Neuronal stem cell (in vitro differentiated cells): ENCODE results near the gene PPP3R1.

Experiments used
- DNase-seq: peaks from one replicate; pipeline ENCODE4 v3.0.0-alpha.2; 2013; ENCODE audit warnings: low spot score
- H2AFZ ChIP-seq: one replicate; pipeline ENCODE4 v1.6.1; 2013; ENCODE audit warnings: mild to moderate bottlenecking, low read length, inconsistent platforms
- H2AK5ac ChIP-seq: 2 replicates; pipeline ENCODE4 v1.6.1; 2013; ENCODE audit warnings: low read depth, mild to moderate bottlenecking, inconsistent platforms, low read length, moderate library complexity, mixed read lengths
- H2BK120ac ChIP-seq: 2 replicates; pipeline ENCODE4 v1.6.1; 2013; ENCODE audit warnings: low read depth, mild to moderate bottlenecking, inconsistent platforms, low read length, moderate library complexity, mixed read lengths
- H2BK12ac ChIP-seq: one replicate; pipeline ENCODE4 v1.6.1; 2013; ENCODE audit warnings: low read length, inconsistent platforms
- H2BK15ac ChIP-seq: 2 replicates; pipeline ENCODE4 v1.6.1; 2013; ENCODE audit warnings: mild to moderate bottlenecking, low read length, inconsistent platforms, mixed read lengths
- H2BK5ac ChIP-seq: one replicate; pipeline ENCODE4 v1.6.1; 2013; ENCODE audit warnings: inconsistent platforms, mild to moderate bottlenecking, low read length, moderate library complexity
- H3K14ac ChIP-seq: one replicate; pipeline ENCODE4 v1.6.1; 2013; ENCODE audit warnings: low read length, inconsistent platforms
- H3K18ac ChIP-seq: 2 replicates; pipeline ENCODE4 v1.6.1; 2013; ENCODE audit warnings: low read length, inconsistent platforms
- H3K23ac ChIP-seq: 2 replicates; pipeline ENCODE4 v1.6.1; 2013; ENCODE audit warnings: low read depth, mild to moderate bottlenecking, mixed read lengths, low read length, inconsistent platforms; ENCODE audit not compliant: poor library complexity
- H3K27ac ChIP-seq: replicated peaks from 3 replicates; pipeline ENCODE4 v1.5.1; 2013; ENCODE audit warnings: low read length, inconsistent platforms
- H3K27me3 ChIP-seq, 3 experiments: 2 replicates each; pipeline ENCODE4 v1.6.1; 2013; ENCODE audit warnings: low read length in 3 of 3, mild to moderate bottlenecking in 2 of 3, inconsistent platforms in 1 of 3, low read depth in 1 of 3, mixed read lengths in 1 of 3, moderate library complexity in 1 of 3; ENCODE audit not compliant: control insufficient read depth in 3 of 3, insufficient read depth in 3 of 3
- H3K36me3 ChIP-seq, 2 donors: replicated peaks in 1 of 2; 2 replicates each; pipeline ENCODE4 v1.6.1; 2013; ENCODE audit warnings: low read length in 2 of 2; ENCODE audit not compliant: control insufficient read depth in 2 of 2, insufficient read depth in 2 of 2
- H3K4ac ChIP-seq: 2 replicates; pipeline ENCODE4 v1.6.1; 2013; ENCODE audit warnings: inconsistent platforms, mild to moderate bottlenecking, low read length, moderate library complexity
- H3K4me1 ChIP-seq, 2 donors: 1 replicate in 1 of 2; 2 replicates in 1 of 2; pipeline ENCODE4 v1.6.1; 2013; ENCODE audit warnings: low read length in 2 of 2, low read depth in 1 of 2; ENCODE audit not compliant: control insufficient read depth in 2 of 2, insufficient read depth in 1 of 2
- H3K4me2 ChIP-seq: one replicate; pipeline ENCODE4 v1.6.1; 2013; ENCODE audit warnings: mild to moderate bottlenecking, low read length, inconsistent platforms; ENCODE audit not compliant: insufficient read depth, poor library complexity, severe bottlenecking
- H3K4me3 ChIP-seq, 2 donors: 2 replicates each; pipeline ENCODE4 v1.5.1; 2013; ENCODE audit warnings: low read length in 2 of 2, mild to moderate bottlenecking in 2 of 2, inconsistent platforms in 1 of 2, moderate library complexity in 1 of 2
- H3K79me1 ChIP-seq: one replicate; pipeline ENCODE4 v1.6.1; 2013; ENCODE audit warnings: low read depth, mild to moderate bottlenecking, inconsistent platforms, low read length, moderate library complexity
- H3K9ac ChIP-seq: one replicate; pipeline ENCODE4 v1.6.1; 2013; ENCODE audit warnings: mild to moderate bottlenecking, low read depth, low read length, inconsistent platforms; ENCODE audit not compliant: poor library complexity
- H3K9me3 ChIP-seq, 2 donors: replicated peaks in 1 of 2; 2 replicates each; pipeline versions ENCODE3 to v1.6.1; 2013; ENCODE audit warnings: low read length in 2 of 2, mild to moderate bottlenecking in 2 of 2, inconsistent platforms in 1 of 2, low read depth in 1 of 2, mixed read lengths in 1 of 2, moderate library complexity in 1 of 2; ENCODE audit not compliant: control insufficient read depth in 2 of 2, insufficient read depth in 1 of 2
- H4K8ac ChIP-seq: one replicate; pipeline ENCODE4 v1.6.1; 2013; ENCODE audit warnings: low read depth, mild to moderate bottlenecking, inconsistent platforms, low read length, moderate library complexity
- H4K91ac ChIP-seq: one replicate; pipeline ENCODE4 v1.6.1; 2013; ENCODE audit warnings: low read length, low read depth, mild to moderate bottlenecking, inconsistent platforms; ENCODE audit not compliant: poor library complexity
- WGBS, 2 donors: extraction: QIAGEN DNeasy Blood & Tissue Kit; methylation state at CpG; one replicate each; pipeline ENCODE4 v1.1.7; 2013; ENCODE audit warnings: missing lambda C conversion rate in 2 of 2, mixed read lengths in 1 of 2; ENCODE audit not compliant: insufficient read length in 2 of 2, insufficient replicate concordance in 1 of 2; ENCODE audit errors: extremely low coverage in 2 of 2; 5-methylcytosine and 5-hydroxymethylcytosine counted together

PPP3R1 gene

DNA sequence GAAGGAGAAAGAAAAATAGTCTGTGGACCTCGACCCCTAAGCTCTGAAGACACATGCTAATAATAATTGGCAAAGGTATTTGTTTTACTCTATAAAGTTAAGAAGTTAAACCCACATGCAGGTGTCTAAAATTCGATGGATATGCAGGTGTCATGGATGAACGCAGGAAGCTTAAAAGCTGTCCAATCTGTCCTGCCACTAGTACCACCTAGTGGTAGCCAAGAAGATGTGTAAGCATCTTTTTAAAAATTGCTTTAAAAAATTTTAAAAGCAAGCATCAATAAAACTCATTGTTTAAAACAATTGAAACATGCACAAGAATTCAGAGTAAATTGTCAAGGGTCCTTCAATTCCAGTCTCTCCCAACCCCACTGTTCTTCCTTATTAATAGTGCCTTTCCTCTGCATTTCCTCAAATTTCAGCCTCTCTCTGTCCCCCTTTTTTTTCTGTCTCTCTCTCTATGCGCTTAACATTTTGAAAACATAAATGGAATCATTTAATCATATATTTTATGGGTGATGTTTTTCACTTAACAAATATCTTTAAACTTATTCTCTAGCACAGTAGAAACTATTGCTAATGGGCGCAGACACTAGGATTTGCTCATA, 30.6 kb upstream of the PPP3R1 start:
- Histone ChIP-seq H3K14ac (no peak overlapping the region), H3K9me3 (peaks cover 0 to 2% of the 10 kb centered on the region in 2 donors), H2AK5ac (no peak overlapping the region), H2BK12ac (no peak overlapping the region), H3K4me2 (no peak overlapping the region), H2BK120ac (no peak overlapping the region), H3K4me3 (no peak overlapping the region), H2BK5ac (no peak overlapping the region), H3K9ac (no peak overlapping the region), H2AFZ (no peak overlapping the region), H3K27me3 (no peaks in the 10 kb centered on the region), H3K23ac (no peak overlapping the region), H4K8ac (no peak overlapping the region), H3K27ac (no peak overlapping the region), H2BK15ac (no peak overlapping the region), H3K18ac (no peak overlapping the region), H3K79me1 (no peaks in the 10 kb centered on the region), H3K4me1 (peaks cover 0 to 1% of the 10 kb centered on the region in 2 donors), H4K91ac (no peak overlapping the region), H3K4ac (no peak overlapping the region), H3K36me3 (no peaks in the 10 kb centered on the region)
- DNase-seq, result no peak
- no CpG with 5 or more reads among the region's 5 CpGs for WGBS, 2 donors

DNA sequence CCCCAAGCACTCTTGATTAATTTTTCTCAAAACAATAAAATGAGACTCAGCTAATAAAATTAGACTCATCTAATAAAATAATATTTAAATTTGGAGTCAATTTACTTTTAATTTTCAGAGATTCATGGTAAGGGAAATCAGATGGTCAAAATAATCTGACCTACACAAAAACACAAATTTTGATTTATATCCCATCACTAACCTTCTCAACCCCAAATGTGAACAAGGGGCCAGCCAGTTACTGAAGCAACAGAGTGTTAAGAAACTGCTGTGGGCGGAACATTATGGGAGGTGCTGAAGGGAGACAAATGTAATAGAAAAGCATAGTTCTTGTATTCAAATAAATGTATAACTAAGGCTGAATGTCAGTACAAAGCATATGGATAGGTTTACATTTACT, 28.5 kb upstream of the PPP3R1 start:
- Histone ChIP-seq H3K14ac (no peak overlapping the region), H3K23ac (no peak overlapping the region), H2BK15ac (no peak overlapping the region), H3K4me3 (no peak overlapping the region), H3K79me1 (no peaks in the 10 kb centered on the region), H2BK12ac (no peak overlapping the region), H4K8ac (no peak overlapping the region), H3K36me3 (no peaks in the 10 kb centered on the region), H4K91ac (no peak overlapping the region), H3K4ac (no peak overlapping the region), H3K18ac (no peak overlapping the region), H3K27ac (no peak overlapping the region), H3K4me2 (no peak overlapping the region), H3K4me1 (peaks cover 0 to 1% of the 10 kb centered on the region in 2 donors), H2AK5ac (no peak overlapping the region), H3K27me3 (no peaks in the 10 kb centered on the region), H2BK5ac (no peak overlapping the region), H3K9me3 (no peaks in the 10 kb centered on the region), H3K9ac (no peak overlapping the region), H2BK120ac (no peak overlapping the region), H2AFZ (no peak overlapping the region)
- DNase-seq, result no peak
- WGBS, 2 donors, result no CpG with 5 or more reads among the region's 1 CpG

DNA sequence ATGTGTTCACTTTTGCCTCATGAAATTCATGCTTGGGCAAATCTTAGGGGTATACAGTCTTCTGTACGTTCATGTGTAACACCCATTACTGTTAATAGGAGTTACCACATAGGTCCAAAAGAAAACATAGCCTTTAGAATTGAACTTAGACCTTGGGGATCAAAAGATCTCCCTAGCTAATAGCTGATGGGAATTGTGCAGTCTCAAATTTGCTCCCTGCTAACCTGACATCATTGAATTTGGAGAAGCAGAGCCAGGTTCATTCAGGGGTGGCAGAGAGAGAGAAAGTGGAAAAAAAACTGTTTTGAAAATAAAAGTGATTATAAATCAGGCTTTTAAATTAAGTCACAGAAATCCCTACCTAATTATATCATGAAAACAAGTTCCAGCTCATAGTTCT, 28.0 kb upstream of the PPP3R1 start:
- no peak overlapping the region for H3K4me3 ChIP-seq
- no peak for DNase-seq
- no peak overlapping the region for H3K27ac ChIP-seq
- no peak overlapping the region for H2BK15ac ChIP-seq
- no peaks in the 10 kb centered on the region for H3K79me1 ChIP-seq
- H3K4me1 ChIP-seq, result peaks cover 0 to 1% of the 10 kb centered on the region in 2 donors
- H2BK120ac ChIP-seq, result no peak overlapping the region
- H2AK5ac ChIP-seq, result no peak overlapping the region
- no peak overlapping the region for H3K18ac ChIP-seq
- H3K4ac ChIP-seq, result no peak overlapping the region
- H3K27me3 ChIP-seq, result no peaks in the 10 kb centered on the region
- WGBS, 2 donors, result no CpG with 5 or more reads among the region's 1 CpG
- no peak overlapping the region for H2AFZ ChIP-seq
- no peak overlapping the region for H3K4me2 ChIP-seq
- no peaks in the 10 kb centered on the region for H3K9me3 ChIP-seq
- H3K36me3 ChIP-seq, result no peaks in the 10 kb centered on the region
- no peak overlapping the region for H3K9ac ChIP-seq
- no peak overlapping the region for H4K8ac ChIP-seq
- no peak overlapping the region for H2BK12ac ChIP-seq
- no peak overlapping the region for H4K91ac ChIP-seq
- no peak overlapping the region for H2BK5ac ChIP-seq
- H3K23ac ChIP-seq, result no peak overlapping the region
- H3K14ac ChIP-seq, result no peak overlapping the region

DNA sequence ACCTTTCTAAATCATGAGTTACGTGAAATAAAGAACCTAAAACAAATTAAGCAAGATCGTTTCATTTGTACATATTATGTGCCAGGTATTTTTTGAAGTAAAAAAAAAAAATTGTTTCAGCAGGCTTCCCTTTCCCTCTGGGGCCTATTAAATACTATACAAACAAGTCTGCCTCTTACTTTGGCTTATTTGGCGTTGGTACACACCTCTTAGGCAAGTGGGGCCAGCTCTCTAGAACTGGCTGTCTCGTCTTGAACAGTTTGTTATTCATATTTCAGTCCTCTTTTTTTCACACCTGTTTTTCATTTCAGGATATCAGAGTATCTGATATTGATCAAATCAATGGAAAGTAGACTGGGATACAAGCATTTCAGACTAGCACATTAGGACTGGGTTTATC, 27.4 kb upstream of the PPP3R1 start:
- no peak overlapping the region for H2BK15ac ChIP-seq
- H3K4me3 ChIP-seq, result no peak overlapping the region
- no peaks in the 10 kb centered on the region for H3K79me1 ChIP-seq
- H3K4ac ChIP-seq, result no peak overlapping the region
- no peaks in the 10 kb centered on the region for H3K36me3 ChIP-seq
- H3K14ac ChIP-seq, result no peak overlapping the region
- no peak for DNase-seq
- no peaks in the 10 kb centered on the region for H3K27me3 ChIP-seq
- no peak overlapping the region for H2BK120ac ChIP-seq
- H2AFZ ChIP-seq, result no peak overlapping the region
- H2BK12ac ChIP-seq, result no peak overlapping the region
- no peak overlapping the region for H3K23ac ChIP-seq
- no peaks in the 10 kb centered on the region for H3K9me3 ChIP-seq
- no peak overlapping the region for H3K27ac ChIP-seq
- H3K18ac ChIP-seq, result no peak overlapping the region
- H3K4me1 ChIP-seq, result no peaks in the 10 kb centered on the region
- no peak overlapping the region for H3K9ac ChIP-seq
- H2BK5ac ChIP-seq, result no peak overlapping the region
- no peak overlapping the region for H3K4me2 ChIP-seq
- WGBS, 2 donors, result no CpG with 5 or more reads among the region's 4 CpGs
- H4K8ac ChIP-seq, result no peak overlapping the region
- H4K91ac ChIP-seq, result no peak overlapping the region
- H2AK5ac ChIP-seq, result no peak overlapping the region
